HTERT RPE-1 (cell line): ENCODE measurements around the gene NALCN.

Experiments used
- in situ Hi-C: fragments of 300-500 bp; cut with MboI; formaldehyde crosslinking; loops from 4 replicates; pipeline ENCODE4 v1.14.3; 2020; ENCODE audit warnings: low sequenced_read_pairs

The NALCN gene

DNA sequence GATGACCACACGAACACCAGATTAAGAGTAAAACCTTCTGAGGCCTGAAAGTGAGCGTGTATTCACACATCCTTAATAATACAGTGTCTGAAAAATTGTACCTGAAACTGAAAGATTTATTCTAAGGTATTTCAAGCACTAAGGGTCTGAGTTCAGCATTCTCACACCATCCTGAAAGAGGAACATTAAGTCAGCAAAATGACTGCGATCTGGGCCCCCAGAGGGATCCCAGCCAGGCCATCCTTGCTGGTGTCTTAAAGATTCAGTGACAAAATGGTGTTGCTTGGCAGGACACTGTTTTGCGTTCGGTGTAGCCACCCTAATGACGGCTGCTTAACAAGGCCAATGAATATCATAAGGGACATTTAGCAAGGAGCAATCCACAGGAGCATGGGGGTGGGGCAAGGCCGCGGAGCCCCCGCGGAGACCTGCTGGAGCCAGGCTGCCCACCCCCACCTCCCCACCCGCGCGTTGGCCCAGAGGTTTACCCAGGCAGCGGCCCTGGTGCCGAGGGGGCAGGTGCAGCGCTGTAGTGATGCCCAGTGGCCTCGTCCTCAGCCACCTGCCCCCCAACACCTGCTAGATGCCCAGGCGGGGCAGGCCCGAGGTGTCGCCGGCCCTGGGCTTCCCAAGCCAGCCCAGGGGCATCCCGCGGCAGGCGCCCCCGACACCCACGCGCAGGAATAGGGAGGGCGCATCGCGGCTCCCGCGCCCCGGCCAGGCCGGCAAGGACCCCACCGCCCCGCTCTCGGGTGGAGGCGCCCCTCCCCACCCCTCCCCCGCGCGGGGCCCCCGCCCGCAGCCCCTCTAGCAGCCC, 742 bp downstream of the NALCN start:
- in situ Hi-C loops = no loop called here

DNA sequence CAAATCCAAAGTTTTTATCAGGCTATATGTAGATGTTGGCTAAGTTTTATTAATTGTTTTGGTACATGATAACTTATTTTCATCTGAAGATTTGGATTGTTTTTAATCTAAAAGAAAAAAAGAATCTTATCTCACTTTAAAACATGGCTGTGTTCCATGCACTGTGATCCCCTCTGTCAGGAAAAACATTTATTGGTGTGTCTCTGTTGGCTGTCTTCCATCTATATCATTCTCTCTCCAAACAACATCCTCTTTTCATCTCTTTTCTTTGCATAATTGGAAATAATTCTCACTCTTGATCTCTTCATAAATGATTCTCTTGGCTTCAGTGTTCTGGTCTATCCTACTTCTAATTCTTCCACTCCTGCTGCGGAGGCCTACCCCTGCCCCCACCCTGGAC, 4.2 kb downstream of the NALCN start:
- in situ Hi-C loops = no loop called here

DNA sequence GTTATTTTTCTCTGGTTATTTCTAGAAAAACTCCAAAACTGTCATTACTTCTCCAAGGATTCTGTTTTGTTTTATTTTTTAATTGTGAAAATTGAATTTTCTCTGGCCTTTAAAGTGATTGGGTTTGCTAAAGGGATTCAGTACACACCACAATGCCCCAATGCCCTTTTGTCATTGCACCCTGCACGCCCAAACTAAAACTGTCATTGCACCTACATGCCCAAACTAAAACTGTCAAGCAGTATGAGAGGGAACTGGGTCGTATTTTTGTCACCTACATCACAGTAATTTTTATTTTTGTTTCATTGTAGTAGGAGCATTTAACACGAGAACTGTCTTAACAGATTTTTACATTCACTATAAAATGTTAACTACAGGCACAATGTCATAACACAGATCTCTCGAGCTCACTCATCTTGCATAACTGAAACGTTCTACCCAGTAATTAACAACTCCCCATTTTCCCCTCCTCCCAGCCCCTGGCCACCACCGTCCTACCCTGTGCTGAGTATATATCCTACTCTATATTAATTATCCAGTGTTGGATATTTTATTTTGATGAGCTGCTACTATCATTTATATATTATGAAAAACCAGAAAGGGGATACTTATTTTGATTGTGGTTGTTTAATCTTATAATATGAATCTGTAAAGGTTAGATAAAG, 7.2 kb downstream of the NALCN start:
- in situ Hi-C loops = no loop called here

DNA sequence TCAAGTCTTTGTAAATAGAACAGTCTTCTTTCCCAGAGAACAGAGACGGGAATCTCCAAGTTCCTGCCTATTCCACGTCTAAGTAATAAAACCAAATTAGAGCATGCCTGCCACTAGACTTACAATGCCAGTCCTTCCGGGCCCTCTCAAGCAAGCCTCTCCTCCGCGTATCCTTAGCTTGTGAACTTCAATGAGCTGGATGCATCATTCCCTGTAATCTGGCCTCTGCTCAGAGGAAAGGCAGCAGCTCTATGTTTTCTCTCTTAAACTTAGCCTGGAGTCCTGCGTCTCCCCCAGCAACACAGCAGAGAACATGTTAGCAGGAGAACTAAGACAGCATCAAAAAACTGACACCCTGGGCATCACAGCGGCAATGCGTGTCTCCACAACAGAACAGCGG, 8.2 kb downstream of the NALCN start:
- in situ Hi-C loops = no loop called here

DNA sequence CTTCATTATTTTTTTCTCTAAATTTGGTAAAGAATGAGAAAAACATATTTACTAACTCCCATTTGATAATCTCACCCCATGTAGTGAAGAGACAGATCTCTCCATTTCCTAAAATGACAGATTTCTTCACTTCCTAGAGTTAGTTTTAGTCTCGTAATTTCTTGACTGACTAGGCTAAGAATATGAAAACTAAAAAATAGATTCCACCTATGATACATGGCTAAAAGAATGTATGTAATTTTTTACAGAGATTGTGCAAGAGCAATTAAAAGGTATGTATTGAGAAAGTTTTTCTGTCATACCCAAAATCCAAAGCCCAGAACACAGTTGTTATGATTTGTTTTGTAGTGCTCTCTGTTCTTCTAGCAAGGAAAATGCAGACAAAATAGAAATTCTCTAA, 9.5 kb downstream of the NALCN start:
- in situ Hi-C loops = no loop called here

DNA sequence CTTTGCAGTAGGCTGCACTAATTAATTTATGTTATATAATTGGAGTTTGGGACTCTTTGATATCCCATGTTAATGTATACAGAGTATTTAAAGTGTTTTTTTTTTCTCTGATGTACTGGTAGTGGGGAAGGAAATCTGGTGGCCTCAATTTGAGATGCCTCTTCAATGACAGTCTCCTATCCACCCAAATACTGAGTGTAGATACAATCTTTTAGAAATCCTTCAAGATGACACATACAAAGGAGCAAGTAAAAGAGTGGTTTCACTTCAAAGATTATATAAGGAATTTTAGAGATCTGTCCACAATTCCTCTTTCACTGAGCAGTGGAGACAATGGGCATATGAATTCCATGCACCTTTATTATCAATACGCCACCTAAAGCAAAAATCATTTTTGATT, 15.1 kb downstream of the NALCN start:
- in situ Hi-C loops = no loop called here

DNA sequence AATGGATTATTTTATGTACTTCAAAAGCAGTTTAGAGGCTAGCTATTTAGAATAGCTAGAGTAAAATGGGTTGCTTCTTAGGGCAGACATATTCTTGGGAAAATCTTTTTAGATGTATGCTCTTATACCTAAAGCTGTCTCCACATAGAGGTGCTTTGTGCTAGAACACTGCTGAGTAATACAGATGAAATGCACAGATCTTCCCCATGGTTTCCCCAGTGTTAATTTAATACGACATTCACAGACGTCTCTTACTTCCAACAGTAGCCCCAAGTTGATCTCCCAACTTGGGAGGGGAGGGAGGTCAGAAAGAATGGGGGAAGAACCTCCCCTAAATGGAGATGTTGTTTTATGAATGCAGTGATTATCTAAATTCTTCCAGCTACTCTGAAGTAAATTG, 16.9 kb downstream of the NALCN start:
- in situ Hi-C loops = no loop called here

DNA sequence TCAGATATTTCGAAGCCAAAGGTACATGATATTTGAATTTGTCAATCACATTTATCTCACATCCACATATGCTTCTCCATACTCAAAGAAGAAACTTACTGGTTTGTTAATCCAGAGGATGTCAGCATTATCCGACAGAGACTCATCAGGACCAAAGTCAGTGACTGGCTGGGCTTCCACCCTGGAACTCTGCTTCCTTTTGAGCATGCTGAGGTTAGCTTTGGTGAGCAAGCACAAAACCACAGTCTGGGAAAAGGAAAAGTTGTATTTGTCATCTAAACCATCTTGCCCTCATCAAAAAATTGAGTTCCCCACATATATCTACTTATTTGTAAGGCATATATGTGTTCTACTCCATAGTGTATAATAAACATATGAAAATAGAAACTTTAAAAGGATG, 17.4 kb downstream of the NALCN start:
- in situ Hi-C loops = no loop called here

DNA sequence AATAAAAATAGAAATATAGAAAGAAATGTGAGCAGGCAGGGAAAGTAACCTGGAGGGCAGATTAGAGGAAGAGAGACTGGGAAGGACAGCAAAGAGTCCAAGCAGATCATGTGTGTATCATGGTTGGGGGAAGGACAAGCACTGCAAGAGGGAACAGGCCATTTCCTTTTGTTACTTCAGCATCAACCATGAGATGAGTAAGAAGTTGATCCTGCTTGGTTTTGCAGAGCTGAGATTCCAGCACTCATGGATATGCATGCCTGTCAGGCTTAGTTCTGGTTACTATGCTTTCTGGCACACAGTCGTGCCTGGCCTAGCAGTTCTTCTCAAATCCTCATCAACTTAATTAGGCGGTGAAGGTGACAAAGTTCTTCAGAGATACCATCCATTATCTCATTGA, 18.1 kb downstream of the NALCN start:
- in situ Hi-C loops = no loop called here

DNA sequence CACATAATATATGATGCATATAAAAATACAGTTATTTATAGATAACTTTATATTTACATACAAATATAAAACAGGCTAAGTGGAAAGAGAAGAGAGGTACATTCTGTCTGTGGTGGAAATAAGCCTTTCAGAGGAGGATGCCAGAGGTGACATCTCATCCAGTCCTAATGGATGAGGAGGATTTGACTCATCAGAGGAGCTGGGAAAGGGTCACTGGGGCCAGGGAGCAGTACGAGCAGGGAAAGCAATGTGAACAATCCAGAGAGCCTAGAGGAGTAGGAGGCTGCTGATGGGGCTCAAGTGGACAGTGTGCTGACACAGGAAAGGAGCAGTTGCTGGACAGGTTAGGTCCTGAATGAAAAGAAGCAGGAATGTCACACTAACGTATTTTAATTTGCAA, 18.6 kb downstream of the NALCN start:
- in situ Hi-C loops = no loop called here

DNA sequence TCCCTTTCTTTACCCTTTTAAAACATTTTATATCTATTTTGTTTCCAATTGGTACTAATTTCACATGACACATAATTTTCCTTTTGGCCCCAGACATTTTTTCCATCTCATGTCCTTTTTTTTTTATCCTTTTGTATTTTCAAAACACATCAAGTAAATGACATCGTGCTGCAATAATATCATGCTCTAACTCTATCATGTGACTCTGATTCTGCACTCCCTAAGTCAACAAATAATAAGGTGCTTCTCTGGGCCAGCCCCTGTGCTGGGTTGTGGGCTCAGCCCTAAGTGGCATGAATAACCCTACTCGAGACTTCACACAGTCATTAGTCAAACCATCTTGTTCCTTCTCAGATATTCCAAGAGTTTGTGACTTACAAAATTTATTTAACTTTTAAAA, 21.7 kb downstream of the NALCN start:
- in situ Hi-C loops = no loop called here

DNA sequence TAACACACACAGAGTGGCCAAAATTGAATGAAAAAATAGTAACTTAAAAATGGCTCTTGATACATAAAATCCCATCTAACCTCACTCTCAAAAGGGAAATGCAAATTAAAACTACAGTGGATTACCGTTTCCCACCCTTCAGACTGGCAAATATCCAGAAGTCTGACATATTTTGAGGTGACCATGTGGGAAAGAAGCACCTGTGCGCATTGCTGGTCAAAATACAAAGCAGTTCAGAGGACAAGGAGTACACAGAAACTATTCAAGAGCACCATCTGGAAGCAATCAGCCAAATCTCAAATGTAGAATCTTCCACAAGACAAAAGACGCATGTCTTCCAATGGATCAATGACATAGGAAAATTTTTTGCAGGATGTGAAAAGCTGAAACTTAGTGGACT, 23.2 kb downstream of the NALCN start:
- in situ Hi-C loops = no loop called here

DNA sequence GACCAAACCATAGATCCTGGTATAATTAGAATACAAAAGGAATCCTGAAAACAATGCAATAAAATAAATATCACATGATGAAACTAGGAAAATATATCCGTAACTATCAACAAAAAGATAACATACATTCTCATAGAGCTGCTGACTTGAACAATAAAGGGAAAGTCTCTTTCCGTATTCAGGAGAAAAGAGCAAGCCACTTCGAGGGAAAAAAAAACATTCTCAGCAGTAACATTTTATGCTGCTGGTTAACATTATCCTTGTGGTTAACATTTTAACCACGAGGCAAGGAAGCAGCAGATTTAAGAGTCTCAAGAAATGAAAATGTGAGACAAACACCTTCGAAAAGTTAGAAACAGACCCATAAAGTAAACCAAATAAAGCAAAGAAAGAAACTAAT, 25.8 kb downstream of the NALCN start:
- in situ Hi-C loops = no loop called here

DNA sequence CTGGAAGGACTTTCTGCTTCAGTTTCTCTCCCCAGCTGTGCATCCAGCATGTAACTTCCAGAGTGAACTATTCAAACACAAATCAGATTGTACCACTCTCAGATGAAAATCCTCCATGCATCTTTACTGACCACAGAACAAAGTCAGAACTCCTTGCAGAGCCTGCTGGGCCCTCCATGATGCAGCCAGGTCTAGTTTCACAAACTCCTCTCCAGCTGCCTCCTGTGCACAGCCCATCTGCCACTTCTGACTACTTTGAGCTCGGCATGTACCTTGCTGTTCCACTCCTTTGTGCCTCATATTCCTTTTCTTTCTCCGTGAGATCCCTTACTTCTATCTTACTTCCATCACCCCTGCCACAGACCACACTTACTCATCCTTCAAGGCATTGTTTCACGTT, 31.4 kb downstream of the NALCN start:
- in situ Hi-C loops = no loop called here

DNA sequence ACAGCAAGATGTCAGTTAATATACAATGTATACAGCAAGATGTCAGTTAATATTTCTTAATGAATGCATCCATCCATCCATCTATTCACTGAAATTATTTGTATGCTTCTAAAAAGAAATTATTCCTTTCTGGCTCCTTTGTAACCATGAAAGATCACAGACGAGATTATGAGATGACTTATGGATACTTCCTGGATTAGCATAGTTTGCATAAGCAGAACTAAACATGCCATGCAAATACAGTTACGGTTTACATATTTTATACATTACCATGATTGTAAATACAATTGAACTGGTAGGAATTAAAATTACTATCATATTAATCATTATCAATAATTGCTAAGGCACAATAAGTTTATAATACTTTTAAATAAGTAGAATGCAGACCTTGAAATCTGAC, 32.7 kb downstream of the NALCN start:
- in situ Hi-C loops = no loop called here

DNA sequence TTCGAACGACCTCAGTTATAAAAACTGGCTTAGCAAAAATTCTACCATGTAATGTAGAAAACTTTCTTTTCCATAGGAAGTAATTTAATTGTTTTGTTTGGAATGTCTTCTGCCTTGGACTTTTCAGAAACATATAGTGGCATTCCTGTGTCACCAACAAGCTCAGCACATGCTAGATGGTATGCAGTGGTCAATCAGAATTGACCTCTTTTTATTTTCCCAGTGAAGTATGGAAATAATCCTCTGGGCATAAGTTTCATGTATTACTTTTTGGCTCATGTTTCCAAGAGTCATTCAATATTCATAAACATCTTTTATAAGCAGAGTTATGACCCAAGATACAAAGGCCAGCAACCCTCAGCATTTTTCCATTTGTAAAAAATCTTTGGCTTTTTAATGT, 33.6 kb downstream of the NALCN start:
- in situ Hi-C loops = no loop called here

DNA sequence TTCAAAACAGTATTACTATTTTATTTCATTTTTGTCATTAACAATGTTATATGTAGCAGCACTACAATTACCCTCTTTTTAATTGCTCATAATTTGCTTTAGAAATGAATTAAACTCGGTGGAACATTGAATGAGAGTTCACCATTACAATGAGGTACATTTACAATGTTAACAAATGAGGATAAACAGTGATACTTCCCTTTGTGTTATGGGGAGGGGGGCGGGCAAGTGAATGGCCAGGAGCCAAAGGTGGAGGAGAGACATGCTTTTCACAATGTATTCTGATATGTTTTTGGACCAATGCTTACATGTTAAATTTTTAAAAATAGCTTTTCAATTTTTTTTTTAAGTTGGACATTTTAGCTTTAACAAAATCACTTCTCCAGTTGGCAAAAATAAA, 34.2 kb downstream of the NALCN start:
- in situ Hi-C loops = no loop called here

DNA sequence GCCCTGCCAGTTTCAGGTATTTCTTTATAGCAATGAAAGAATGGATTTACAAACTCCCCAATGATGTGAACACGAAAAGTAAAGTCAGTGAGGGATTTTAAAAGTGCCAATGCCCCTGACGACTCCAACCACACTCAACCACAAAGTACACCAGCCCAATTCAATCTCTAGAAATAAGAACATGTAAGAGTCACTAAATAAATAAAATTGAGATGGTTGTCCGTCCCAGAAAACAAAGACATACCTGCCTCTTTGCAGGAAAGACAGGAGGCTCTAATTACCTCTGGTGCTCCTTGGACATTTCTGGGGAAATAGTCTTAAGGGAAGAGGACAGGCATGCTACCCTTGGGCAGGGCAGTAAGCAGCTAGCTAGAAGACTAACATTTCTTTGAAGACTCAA, 55.8 kb downstream of the NALCN start:
- in situ Hi-C loops = no loop called here

DNA sequence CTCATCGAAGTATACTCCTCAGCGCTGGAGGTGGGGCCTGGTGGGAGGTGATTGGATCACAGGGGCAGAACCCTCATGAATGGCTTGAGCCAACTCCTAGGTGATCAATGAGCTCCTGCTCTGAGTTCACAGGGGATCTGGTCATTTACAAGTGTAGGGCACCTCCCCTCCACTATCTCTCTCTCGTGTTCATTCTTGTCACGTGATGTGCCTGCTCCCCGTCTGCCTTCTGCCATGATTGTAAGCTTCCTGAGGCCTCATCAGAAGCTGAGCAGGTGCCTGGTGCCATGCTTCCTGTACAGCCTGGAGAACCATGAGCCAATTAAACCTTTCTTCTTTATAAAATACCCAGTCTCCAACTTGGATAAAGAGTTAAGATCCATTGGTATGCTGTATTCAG, 61.4 kb downstream of the NALCN start:
- in situ Hi-C loops = no loop called here

DNA sequence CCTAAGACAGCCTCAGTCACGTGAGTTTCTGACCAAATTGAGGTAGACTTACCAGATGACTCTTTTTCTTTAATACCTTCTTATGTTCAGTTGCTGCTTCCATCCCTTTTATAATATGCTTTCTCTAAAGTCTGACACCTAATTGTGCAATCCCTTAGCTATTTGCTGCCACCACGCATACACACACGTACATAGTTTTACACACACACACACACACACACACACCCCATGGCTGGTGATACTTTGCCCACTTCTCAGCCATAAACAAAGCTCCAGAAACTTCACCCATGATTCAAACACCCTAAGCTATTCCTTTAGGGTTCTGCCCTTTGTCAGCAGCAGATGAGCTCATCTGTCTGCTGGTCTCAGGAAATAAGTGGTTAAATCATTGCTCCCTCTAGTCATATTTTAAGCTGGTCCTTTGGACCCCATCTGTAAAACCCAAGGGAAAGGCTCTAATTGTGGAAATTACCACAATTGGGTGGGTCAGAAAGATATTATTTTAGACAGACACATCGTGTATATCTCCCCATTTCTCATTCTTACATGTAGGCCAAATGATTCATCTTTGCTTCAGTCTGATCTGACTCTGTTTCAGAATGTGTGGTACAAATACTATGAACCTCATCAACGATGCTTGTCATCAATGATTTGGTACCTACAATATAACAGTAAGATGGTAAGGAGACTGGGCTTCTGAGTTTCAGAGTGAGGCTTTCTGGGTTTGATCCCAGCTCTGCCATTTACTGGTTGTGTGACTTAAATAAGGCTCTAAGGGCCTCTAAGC, 69.2 kb downstream of the NALCN start:
- in situ Hi-C loops = no loop called here

DNA sequence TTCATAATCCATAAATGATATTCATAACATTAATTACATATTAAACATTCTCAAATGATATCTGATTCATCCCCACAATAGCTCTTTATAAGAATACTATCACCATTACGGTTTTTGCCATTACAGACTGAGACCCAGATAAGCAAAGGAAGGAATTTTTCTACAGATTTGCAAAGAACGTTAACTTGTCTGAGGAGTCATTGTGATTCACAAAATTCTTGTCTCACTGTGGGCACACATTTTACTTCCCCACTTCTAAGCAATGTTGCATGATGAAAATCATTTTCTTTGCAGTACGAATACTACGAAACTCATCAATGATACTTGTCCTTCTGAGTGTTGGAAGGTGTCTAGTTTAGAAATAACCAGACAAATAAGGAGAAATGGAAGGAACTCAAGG, 70.1 kb downstream of the NALCN start:
- in situ Hi-C loops = no loop called here
